ENCODE data around the gene NFASC.
A peak's percentile ranks its signal among the peaks of the same experiment; 100 is the strongest.

The NFASC gene

GRCh38 chr1:204961765-204962419, 91.2 kb downstream of the NFASC start:
- DNase-seq, result no peak

GRCh38 chr1:204962742-204963632, 92.3 kb downstream of the NFASC start:
- DNase-seq, result no peak

- no peak for DNase-seq
Observed at GRCh38 chr1:204967451-204967850, 96.8 kb downstream of the NFASC start.

- DNase-seq, result no peak
Observed at GRCh38 chr1:204968135-204968534, 97.5 kb downstream of the NFASC start.

- DNase-seq, result no peak
Observed at GRCh38 chr1:204968951-204969350, 98.3 kb downstream of the NFASC start.

- DNase-seq, result no peak
Observed at GRCh38 chr1:204970937-204971336, 100.3 kb downstream of the NFASC start.

- DNase-seq, result no peak
Observed at GRCh38 chr1:204971517-204972336, 101.1 kb downstream of the NFASC start.

GRCh38 chr1:204972426-204972825, 101.8 kb downstream of the NFASC start:
- no peak for DNase-seq

GRCh38 chr1:204973449-204973848, 102.8 kb downstream of the NFASC start:
- no peak for DNase-seq

- no peak for DNase-seq
Observed at GRCh38 chr1:204974327-204974726, 103.7 kb downstream of the NFASC start.

GRCh38 chr1:204975021-204975420, 104.4 kb downstream of the NFASC start:
- DNase-seq, result no peak

GRCh38 chr1:204975568-204976235, 105.0 kb downstream of the NFASC start:
- DNase-seq, result peak; percentile 33 to 37

- DNase-seq, result no peak
Observed at GRCh38 chr1:204976646-204977045, 106.0 kb downstream of the NFASC start.

GRCh38 chr1:204977318-204977717, 106.7 kb downstream of the NFASC start:
- DNase-seq, result no peak

- DNase-seq, result no peak
Observed at GRCh38 chr1:204978782-204979181, 108.1 kb downstream of the NFASC start.

- no peak for DNase-seq
Observed at GRCh38 chr1:204979306-204979705, 108.6 kb downstream of the NFASC start.

- no peak for DNase-seq
Observed at GRCh38 chr1:204979891-204980649, 109.4 kb downstream of the NFASC start.

- DNase-seq, result no peak
Observed at GRCh38 chr1:204980840-204981405, 110.3 kb downstream of the NFASC start.

GRCh38 chr1:204983136-204983535, 112.5 kb downstream of the NFASC start:
- DNase-seq, result no peak

GRCh38 chr1:204983881-204984280, 113.2 kb downstream of the NFASC start:
- no peak for DNase-seq

- no peak for DNase-seq
Observed at GRCh38 chr1:204984499-204984898, 113.8 kb downstream of the NFASC start.

GRCh38 chr1:204986181-204986580, 115.5 kb downstream of the NFASC start:
- DNase-seq, result no peak

All from activated CD4-positive, alpha-beta T cell treated with anti-CD3 and anti-CD28 coated beads, Interleukin-2, amount 50 U/mL, for 4 hours (primary cell).